ENCODE data around the gene TREH. TPM values are rescaled to one million over a fixed set of nuclear protein-coding genes. Genes with fewer than 3 reads are reported as not detected.
"Not testable (repeated sequence)": the region's sequence is repeated elsewhere in the genome, so short reads cannot be mapped to it uniquely, and the experiment has no call there.

Gene TREH
- total and polyA plus RNA-seq, 2 experiments from 2014 or later, result 0.36 TPM; not detected in 1

DNA sequence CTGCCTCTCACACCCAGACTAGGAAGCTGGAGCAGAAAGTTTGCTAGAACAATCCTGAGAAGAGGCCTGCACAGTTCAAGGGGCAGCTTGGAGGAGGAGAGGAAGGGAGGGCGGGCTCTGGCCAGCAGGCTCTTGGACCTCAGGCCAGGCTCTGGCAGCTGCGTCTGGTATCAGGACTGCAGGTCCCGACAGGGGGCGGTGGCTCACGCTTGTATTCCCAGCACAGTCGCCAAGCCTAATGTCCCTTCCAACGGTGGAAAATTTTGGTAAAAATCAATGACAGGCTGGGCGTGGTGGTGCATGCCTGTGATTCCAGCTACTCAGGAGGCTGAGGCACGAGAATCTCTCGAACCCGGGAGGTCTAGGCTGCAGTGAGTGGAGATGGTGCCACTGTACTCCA, 542 bp downstream of the TREH start:
- H3F3A ChIP-seq (replicated peaks; ENCODE audit: low read depth); H3K4me2 ChIP-seq; H4K20me1 ChIP-seq (replicated peaks; ENCODE audit: insufficient read depth); H3K4me1 ChIP-seq (ENCODE audit: insufficient read depth); H3K27ac Mint-ChIP-seq; H3K4me3 ChIP-seq; H3K27me3 Mint-ChIP-seq (ENCODE audit: insufficient read depth, low read depth, poor library complexity); H3K4me3 Mint-ChIP-seq; H3K27me3 ChIP-seq (ENCODE audit: insufficient read depth); H3K4me1 Mint-ChIP-seq; H3K36me3 Mint-ChIP-seq (ENCODE audit: low read depth); H3K9me2 ChIP-seq (ENCODE audit: insufficient read depth); H3K27ac ChIP-seq (ENCODE audit: low read depth); H3K79me2 ChIP-seq (replicated peaks; ENCODE audit: insufficient read depth); H3K36me3 ChIP-seq (ENCODE audit: insufficient read depth): not testable (repeated sequence)
- peak; percentile 91 for DNase-seq (ENCODE audit: low spot score)
- peak; percentile 100 for ATAC-seq
- peak overlapping the region; percentile 80 for H2AFZ ChIP-seq
- H3K9me3 Mint-ChIP-seq, result peaks cover 28% of the 10 kb centered on the region
- TF ChIP-seq, protein P1, sequence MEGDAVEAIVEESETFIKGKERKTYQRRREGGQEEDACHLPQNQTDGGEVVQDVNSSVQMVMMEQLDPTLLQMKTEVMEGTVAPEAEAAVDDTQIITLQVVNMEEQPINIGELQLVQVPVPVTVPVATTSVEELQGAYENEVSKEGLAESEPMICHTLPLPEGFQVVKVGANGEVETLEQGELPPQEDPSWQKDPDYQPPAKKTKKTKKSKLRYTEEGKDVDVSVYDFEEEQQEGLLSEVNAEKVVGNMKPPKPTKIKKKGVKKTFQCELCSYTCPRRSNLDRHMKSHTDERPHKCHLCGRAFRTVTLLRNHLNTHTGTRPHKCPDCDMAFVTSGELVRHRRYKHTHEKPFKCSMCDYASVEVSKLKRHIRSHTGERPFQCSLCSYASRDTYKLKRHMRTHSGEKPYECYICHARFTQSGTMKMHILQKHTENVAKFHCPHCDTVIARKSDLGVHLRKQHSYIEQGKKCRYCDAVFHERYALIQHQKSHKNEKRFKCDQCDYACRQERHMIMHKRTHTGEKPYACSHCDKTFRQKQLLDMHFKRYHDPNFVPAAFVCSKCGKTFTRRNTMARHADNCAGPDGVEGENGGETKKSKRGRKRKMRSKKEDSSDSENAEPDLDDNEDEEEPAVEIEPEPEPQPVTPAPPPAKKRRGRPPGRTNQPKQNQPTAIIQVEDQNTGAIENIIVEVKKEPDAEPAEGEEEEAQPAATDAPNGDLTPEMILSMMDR (conservative IDR thresholded peaks at IDR 0.05; ENCODE audit: low read depth in 2 of 2), result peak; percentile 58 to 78

DNA sequence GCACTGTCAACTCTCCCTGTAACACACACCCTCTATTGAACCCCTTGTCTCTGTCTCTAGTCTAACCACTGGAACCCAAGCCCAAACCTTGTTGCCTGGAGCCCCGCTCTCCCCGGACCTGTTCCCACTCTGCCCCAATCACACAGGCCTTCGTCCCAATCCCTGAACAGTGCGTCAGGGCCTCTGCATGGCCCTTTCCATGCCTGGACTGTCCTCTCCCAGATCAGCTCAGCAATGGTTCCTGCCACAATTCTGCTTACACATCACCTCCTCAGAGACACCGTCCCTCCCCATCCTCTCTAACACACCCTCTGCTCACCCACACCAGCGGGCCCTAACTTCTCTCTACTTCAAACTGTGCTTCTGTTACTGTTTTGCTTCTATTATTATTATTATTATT, 1.5 kb downstream of the TREH start:
- Mint-ChIP-seq H3K4me1 (peaks cover 7% of the 10 kb centered on the region), H3K27ac (no peak overlapping the region), H3K9me3 (peaks cover 28% of the 10 kb centered on the region), H3K36me3 (ENCODE audit: low read depth) (peaks cover 4% of the 10 kb centered on the region; the same call in 2 of the 3 replicates), H3K4me3 (no peak overlapping the region), H3K27me3 (ENCODE audit: insufficient read depth, low read depth, poor library complexity) (peaks cover 9% of the 10 kb centered on the region)
- Histone ChIP-seq H3K27me3 (ENCODE audit: insufficient read depth) (no peaks in the 10 kb centered on the region), H3K9me2 (ENCODE audit: insufficient read depth) (no peaks in the 10 kb centered on the region), H3K79me2 (replicated peaks; ENCODE audit: insufficient read depth) (no peaks in the 10 kb centered on the region), H3K4me2 (no peak overlapping the region), H3K27ac (ENCODE audit: low read depth) (no peak overlapping the region), H4K20me1 (replicated peaks; ENCODE audit: insufficient read depth) (no peaks in the 10 kb centered on the region), H3K36me3 (ENCODE audit: insufficient read depth) (no peaks in the 10 kb centered on the region; the same call in 1 of the 2 replicates), H3K4me1 (ENCODE audit: insufficient read depth) (no peaks in the 10 kb centered on the region), H3F3A (replicated peaks; ENCODE audit: low read depth) (no peaks in the 10 kb centered on the region), H3K4me3 (no peak overlapping the region), H2AFZ (no peak overlapping the region)
- DNase-seq (ENCODE audit: low spot score) (no peak), ATAC-seq (no peak)
- no peak for TF ChIP-seq EZH2phosphoT487 (IDR thresholded peaks at IDR 0.05; ENCODE audit: unreplicated experiment)
- no peak for TF ChIP-seq CREB1 (CRISPR knock-in tag; IDR thresholded peaks at IDR 0.05; ENCODE audit: low read depth)
- TF ChIP-seq NANOG (IDR thresholded peaks at IDR 0.05; ENCODE audit: borderline replicate concordance), result no peak
- TF ChIP-seq EZH2 (IDR thresholded peaks at IDR 0.05; ENCODE audit: low read depth, unreplicated experiment), result no peak
- TF ChIP-seq JUNB (IDR thresholded peaks at IDR 0.05; ENCODE audit: unreplicated experiment), result no peak
- no peak for TF ChIP-seq POLR2AphosphoS5 (IDR thresholded peaks at IDR 0.05; ENCODE audit: low read depth)
- TF ChIP-seq, protein P2, sequence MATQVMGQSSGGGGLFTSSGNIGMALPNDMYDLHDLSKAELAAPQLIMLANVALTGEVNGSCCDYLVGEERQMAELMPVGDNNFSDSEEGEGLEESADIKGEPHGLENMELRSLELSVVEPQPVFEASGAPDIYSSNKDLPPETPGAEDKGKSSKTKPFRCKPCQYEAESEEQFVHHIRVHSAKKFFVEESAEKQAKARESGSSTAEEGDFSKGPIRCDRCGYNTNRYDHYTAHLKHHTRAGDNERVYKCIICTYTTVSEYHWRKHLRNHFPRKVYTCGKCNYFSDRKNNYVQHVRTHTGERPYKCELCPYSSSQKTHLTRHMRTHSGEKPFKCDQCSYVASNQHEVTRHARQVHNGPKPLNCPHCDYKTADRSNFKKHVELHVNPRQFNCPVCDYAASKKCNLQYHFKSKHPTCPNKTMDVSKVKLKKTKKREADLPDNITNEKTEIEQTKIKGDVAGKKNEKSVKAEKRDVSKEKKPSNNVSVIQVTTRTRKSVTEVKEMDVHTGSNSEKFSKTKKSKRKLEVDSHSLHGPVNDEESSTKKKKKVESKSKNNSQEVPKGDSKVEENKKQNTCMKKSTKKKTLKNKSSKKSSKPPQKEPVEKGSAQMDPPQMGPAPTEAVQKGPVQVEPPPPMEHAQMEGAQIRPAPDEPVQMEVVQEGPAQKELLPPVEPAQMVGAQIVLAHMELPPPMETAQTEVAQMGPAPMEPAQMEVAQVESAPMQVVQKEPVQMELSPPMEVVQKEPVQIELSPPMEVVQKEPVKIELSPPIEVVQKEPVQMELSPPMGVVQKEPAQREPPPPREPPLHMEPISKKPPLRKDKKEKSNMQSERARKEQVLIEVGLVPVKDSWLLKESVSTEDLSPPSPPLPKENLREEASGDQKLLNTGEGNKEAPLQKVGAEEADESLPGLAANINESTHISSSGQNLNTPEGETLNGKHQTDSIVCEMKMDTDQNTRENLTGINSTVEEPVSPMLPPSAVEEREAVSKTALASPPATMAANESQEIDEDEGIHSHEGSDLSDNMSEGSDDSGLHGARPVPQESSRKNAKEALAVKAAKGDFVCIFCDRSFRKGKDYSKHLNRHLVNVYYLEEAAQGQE (IDR thresholded peaks at IDR 0.05; ENCODE audit: unreplicated experiment), result no peak
- TF ChIP-seq STAT1 (IDR thresholded peaks at IDR 0.05; ENCODE audit: unreplicated experiment), result no peak
- TF ChIP-seq, protein P3, sequence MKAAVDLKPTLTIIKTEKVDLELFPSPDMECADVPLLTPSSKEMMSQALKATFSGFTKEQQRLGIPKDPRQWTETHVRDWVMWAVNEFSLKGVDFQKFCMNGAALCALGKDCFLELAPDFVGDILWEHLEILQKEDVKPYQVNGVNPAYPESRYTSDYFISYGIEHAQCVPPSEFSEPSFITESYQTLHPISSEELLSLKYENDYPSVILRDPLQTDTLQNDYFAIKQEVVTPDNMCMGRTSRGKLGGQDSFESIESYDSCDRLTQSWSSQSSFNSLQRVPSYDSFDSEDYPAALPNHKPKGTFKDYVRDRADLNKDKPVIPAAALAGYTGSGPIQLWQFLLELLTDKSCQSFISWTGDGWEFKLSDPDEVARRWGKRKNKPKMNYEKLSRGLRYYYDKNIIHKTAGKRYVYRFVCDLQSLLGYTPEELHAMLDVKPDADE (IDR thresholded peaks at IDR 0.05), result no peak
- TF ChIP-seq ZNF114 (CRISPR knock-in tag; IDR thresholded peaks at IDR 0.05), result no peak
- TF ChIP-seq ZNF331 (CRISPR knock-in tag; IDR thresholded peaks at IDR 0.05; ENCODE audit: low read depth), result no peak
